Measurements from ENCODE around the gene LRRC74A.
A peak's percentile ranks its signal among the peaks of the same experiment; 100 is the strongest.
"Not testable (repeated sequence)": the region's sequence is repeated elsewhere in the genome, so short reads cannot be mapped to it uniquely, and the experiment has no call there.

LRRC74A gene

GRCh38 chr14:76900682-76901081 lies 74.5 kb downstream of the LRRC74A start:
- no peak for DNase-seq

- no peak for DNase-seq
Measured at GRCh38 chr14:76901171-76902055, 75.2 kb downstream of the LRRC74A start.

GRCh38 chr14:76902591-76902990 lies 76.4 kb downstream of the LRRC74A start:
- DNase-seq = no peak

DNA sequence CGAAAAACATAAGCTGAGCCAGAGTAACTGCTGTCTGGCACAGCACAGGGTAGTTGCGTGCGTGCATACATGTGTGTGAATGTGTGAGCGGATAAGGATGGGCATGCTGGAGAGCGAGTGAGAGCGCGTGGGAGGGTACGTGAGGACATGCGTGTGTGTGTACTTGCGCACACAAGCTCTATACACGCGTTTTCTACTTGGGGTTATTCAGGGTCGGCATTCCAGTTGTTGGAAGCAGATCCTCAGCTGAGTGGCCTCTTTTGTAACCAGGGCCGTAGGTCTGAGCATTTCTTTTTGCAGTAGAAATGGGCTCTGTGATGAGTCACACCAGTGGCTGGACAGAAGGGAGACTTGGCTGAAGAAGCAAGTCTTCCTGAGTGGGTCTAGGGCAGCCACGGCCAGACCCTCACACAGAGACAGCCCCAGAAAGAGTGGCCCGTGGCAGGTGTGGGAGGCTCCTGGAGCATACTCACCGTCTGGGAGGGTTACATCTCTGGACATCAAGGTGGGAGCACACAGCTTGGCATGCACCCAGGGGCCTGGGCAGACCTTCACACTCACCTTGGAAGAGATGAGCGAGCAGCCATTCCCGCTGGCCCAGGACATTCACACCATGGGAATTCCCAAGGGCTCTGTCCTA lies 78.0 kb downstream of the LRRC74A start:
- DNase-seq = no peak

DNA sequence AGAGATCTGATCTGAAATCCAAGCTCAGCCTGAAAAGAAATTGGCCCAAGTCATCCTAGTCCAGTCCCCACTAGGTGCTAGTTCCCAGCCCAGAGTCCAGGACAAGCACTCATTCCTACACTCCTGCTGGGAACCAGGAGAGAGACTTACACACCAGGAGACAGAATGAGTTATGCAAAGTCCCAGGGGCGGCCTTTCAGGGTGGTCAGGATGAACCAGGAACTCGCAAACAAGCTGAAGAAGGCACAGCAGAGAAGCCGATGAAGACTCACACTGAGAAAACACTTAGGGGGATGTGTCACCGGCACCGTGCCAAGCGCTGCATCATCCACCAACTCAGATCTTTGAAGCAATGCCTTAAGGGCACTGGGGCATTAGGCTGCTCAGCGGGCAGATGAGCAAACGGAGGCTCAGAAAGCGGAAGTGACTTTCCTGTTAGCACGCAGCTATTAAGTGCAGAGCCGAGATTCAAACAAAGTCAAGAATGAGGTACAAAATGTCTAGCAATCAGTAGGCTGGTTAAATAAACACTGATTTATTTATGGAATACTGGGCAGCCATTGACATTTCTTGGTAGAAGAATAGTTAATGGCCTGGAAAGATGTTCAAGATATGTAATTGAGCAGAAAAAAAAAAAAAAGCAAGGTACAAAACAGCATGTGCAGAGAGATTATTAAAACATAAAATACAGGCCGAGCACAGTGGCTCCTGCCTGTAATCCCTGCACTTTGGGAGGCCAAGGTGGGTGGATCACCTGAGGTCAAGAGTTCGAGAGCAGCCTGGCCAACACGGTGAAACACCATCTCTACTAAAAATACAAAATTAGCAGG lies 78.7 kb downstream of the LRRC74A start:
- DNase-seq = peak; percentile 98

DNA sequence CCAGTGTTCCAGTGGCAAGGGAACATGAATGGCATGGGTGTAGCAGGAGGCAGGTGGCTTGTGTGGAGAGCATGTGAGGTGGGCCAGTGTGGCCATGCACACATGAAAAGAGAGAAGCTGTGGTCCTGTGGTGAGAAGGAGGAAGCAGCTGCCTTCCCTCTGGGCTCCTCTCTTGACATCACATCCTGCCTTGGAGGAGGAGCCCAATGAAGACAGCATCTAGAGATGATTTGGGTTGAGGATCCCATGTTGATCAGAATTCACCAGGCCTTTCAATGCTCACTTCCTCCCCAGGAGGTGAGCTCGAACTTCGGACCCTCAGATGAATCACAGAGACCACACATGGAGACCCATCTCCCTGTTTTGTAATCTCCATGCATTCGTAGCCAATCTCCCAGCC lies 82.6 kb downstream of the LRRC74A start:
- DNase-seq = no peak

GRCh38 chr14:76909266-76909665 lies 83.1 kb downstream of the LRRC74A start:
- peak; percentile 90 for DNase-seq

- no peak for DNase-seq
Measured at GRCh38 chr14:76910371-76910890, 84.2 kb downstream of the LRRC74A start.

DNA sequence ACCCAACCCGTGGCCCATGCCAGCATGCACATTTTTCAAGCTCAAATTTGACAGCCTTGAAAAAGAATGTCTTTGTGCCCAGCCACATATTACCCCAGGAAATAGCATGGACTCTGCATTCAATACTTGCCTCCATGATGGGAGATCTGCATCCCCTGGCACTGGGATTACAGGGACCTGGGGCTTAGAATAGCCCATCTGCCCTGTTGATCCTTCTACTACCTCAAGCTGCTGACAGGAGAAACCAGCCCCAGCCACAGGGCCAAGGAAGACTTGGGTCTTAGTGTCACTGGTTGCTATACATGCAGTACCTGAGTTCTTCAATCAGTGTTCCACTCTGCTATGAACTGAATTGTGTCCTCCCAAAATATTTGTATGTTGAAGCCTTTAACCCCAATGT lies 85.3 kb downstream of the LRRC74A start:
- DNase-seq = no peak

DNA sequence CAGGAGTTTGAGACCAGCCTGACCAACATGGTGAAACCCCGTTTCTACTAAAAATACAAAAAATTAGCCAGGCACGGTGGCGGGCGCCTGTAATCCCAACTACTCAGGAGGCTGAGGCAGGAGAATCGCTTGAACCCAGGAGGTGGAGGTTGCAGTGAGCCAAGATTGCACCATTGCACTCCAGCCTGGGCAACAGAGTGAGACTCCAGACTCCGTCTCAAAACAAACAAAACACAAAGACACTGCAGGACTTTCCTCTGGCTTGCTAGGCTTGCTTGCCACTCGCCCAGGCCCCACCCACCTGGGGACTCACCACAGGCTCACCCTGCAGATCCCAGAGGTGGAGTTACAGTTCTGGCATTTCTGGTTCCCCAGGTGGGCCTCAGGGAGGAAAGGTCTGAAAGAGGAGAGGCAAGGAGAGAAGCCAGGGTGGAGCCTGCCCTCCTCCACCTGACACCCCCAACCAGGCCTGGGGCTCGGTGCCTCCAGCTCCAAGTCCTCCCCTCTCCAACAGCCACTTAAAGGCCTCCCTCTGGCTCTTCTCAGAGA lies 88.4 kb downstream of the LRRC74A start:
- not testable (repeated sequence) for DNase-seq

- no peak for DNase-seq
Measured at GRCh38 chr14:76916040-76916715, 90.0 kb downstream of the LRRC74A start.

GRCh38 chr14:76917158-76917596 lies 91.0 kb downstream of the LRRC74A start:
- DNase-seq = peak; percentile 88

DNA sequence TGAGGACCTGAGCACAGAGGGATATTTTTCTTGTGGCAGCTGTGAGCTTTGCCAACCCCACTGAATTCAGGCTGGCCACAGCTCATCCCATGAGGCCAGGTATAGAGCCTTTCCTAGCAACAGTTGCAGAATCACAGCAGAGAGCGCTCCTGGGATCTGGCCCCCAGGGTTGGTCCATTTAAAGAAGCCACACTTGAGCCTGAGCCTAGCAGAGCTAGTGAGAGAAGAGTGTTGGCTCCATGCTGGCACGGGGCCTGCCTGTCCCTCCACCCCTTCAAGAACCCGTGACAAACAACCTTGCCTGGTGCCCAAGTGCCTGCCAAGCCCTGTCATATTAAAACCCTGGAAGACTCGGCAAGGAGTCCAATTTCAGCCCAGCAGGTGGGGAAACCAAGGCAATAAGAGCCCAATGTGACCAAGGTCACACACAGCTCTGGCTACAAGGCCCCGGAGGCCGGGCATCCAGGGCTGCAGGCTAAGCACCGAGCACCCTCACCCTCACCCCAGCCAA lies 91.6 kb downstream of the LRRC74A start:
- peak; percentile 99 for DNase-seq

DNA sequence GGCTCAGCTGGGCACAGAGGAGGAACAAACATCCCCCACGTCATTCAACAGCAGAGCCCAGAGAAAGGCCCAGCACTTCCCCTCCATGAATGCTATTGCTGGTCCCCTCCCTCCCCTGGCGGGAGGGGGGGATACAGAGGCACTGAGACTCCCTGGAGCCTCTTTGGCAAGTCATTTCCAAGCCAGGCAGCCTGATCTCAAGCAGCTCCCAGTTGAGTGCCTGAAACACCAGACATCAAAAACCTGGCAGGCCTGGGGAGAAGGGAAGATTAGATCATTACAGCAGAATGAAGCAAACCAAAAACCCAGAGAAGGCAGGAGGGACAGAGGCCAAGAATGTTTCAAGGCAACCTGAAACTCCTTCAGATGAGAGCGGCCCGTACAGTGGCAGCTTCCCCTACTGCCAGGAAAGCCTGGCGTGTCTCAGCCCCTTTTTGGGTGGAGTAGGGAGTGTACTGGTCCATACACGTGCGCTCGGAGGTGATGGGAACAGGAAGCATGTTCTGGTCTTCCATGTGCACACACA lies 92.1 kb downstream of the LRRC74A start:
- peak; percentile 99 for DNase-seq

GRCh38 chr14:76918782-76919394 lies 92.7 kb downstream of the LRRC74A start:
- DNase-seq = peak; percentile 98

All from DMS79 treated with DMSO at 0.1 percent for 48 hours (cell line).